H1 (cell line): ENCODE results near the gene INSYN1.

Experiments
- CREB1 ChIP-seq: IDR thresholded peaks from 2 replicates; pipeline ENCODE4 v1.6.1; 2012; ENCODE audit warnings: inconsistent platforms
- CTCF ChIP-seq, 3 experiments: IDR thresholded peaks; 1 replicate in 2 of 3; 2 replicates in 1 of 3; pipeline versions ENCODE4 v1.5.1 to v1.6.1; 2011; ENCODE audit warnings: low read length in 3 of 3, mild to moderate bottlenecking in 3 of 3, inconsistent platforms in 2 of 3, low read depth in 1 of 3, moderate library complexity in 1 of 3; ENCODE audit not compliant: insufficient read depth in 1 of 3; ENCODE audit errors: control extremely low read depth in 1 of 3
- EGR1 ChIP-seq: IDR thresholded peaks from 2 replicates; pipeline ENCODE4 v1.6.1; 2011; ENCODE audit warnings: low read depth, low read length, borderline replicate concordance
- EP300 ChIP-seq, 2 experiments: IDR thresholded peaks; 1 replicate in 1 of 2; 2 replicates in 1 of 2; pipeline ENCODE4 v1.6.1; 2011 to 2012; ENCODE audit warnings: low read depth in 2 of 2, low read length in 2 of 2, mild to moderate bottlenecking in 2 of 2, borderline replicate concordance in 1 of 2, inconsistent platforms in 1 of 2, moderate library complexity in 1 of 2
- EZH2 ChIP-seq: fragments of 200-600 bp; sonication (generic); IDR thresholded peaks from 2 replicates; pipeline ENCODE4 v1.7.1; 2012; ENCODE audit warnings: low read depth, mild to moderate bottlenecking, moderate library complexity, low read length, inconsistent platforms; ENCODE audit not compliant: severe bottlenecking
- JUND ChIP-seq: IDR thresholded peaks from 2 replicates; pipeline ENCODE4 v1.6.1; 2011; ENCODE audit warnings: mild to moderate bottlenecking, improper control_type of control experiment, low read length
- POLR2A ChIP-seq, 2 experiments: IDR thresholded peaks; 1 replicate in 1 of 2; 2 replicates in 1 of 2; pipeline ENCODE4 v1.6.1; 2011; ENCODE audit warnings: low read depth in 2 of 2, low read length in 2 of 2, mild to moderate bottlenecking in 2 of 2; ENCODE audit errors: control extremely low read depth in 1 of 2
- SIX5 ChIP-seq: IDR thresholded peaks from 2 replicates; pipeline ENCODE4 v1.6.1; 2011; ENCODE audit warnings: mild to moderate bottlenecking, low read depth, low read length
- YY1 ChIP-seq: IDR thresholded peaks from 2 replicates; pipeline ENCODE4 v1.6.1; 2011; ENCODE audit warnings: low read depth, mild to moderate bottlenecking, low read length

DNA sequence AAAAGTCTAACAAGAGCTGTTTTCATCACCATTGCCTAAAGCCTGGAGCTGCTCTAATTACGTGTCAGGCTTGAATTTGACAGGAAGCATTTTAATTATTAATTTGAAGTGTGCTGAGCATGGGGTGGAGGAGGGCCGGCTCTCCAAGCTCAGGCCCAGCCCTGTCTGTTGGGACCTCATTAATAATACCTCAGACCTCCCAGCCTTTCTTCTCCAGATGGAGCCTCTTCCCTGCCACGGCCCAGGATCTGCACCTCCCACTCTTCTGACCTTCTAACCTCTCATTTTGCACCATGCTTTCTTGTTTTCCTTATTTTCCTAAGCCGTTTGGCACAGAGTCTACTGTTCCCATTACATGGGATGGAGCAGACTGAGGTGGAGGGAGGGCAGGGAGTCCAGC lies 30.0 kb downstream of the INSYN1 start:
- TF ChIP-seq CREB1 (no peak), CTCF (IDR thresholded peaks at IDR 0.05; ENCODE audit: control extremely low read depth in 1 of 3, insufficient read depth in 1 of 3, low read depth in 1 of 3, low read length in 3 of 3) (no peak), YY1 (no peak), POLR2A (IDR thresholded peaks at IDR 0.05; ENCODE audit: control extremely low read depth in 1 of 2, low read depth in 2 of 2, low read length in 2 of 2) (no peak), EZH2 (no peak), EGR1 (no peak), JUND (no peak), EP300 (IDR thresholded peaks at IDR 0.05; ENCODE audit: borderline replicate concordance in 1 of 2, low read depth in 2 of 2, low read length in 2 of 2) (no peak), SIX5 (no peak)
